Gastroesophageal sphincter (tissue), 3 donors: ENCODE measurements around the gene GAST.

Source experiments
- EP300 ChIP-seq: sonication (generic); formaldehyde crosslinking; IDR thresholded peaks from one replicate; pipeline ENCODE4 v1.6.1; 2017; ENCODE audit warnings: antibody characterized with exemption, mild to moderate bottlenecking
- TF ChIP-seq, protein P1 (sequence below), 4 experiments: fragments of 200-600 bp in 2 of 4; fragments of 450-650 bp in 2 of 4; sonication (generic) in 1 of 4; IDR thresholded peaks; one replicate each; pipeline ENCODE4 v1.5.1; 2017 to 2019; ENCODE audit warnings: antibody characterized with exemption in 4 of 4, mild to moderate bottlenecking in 2 of 4, moderate library complexity in 2 of 4

GRCh38 chr17:41711669-41712400 lies at the start of gene GAST:
- no peak for TF ChIP-seq EP300
- TF ChIP-seq, protein P1, sequence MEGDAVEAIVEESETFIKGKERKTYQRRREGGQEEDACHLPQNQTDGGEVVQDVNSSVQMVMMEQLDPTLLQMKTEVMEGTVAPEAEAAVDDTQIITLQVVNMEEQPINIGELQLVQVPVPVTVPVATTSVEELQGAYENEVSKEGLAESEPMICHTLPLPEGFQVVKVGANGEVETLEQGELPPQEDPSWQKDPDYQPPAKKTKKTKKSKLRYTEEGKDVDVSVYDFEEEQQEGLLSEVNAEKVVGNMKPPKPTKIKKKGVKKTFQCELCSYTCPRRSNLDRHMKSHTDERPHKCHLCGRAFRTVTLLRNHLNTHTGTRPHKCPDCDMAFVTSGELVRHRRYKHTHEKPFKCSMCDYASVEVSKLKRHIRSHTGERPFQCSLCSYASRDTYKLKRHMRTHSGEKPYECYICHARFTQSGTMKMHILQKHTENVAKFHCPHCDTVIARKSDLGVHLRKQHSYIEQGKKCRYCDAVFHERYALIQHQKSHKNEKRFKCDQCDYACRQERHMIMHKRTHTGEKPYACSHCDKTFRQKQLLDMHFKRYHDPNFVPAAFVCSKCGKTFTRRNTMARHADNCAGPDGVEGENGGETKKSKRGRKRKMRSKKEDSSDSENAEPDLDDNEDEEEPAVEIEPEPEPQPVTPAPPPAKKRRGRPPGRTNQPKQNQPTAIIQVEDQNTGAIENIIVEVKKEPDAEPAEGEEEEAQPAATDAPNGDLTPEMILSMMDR (IDR thresholded peaks at IDR 0.05): no peak
